ENCODE data around the gene PAX7.

The PAX7 gene

DNA sequence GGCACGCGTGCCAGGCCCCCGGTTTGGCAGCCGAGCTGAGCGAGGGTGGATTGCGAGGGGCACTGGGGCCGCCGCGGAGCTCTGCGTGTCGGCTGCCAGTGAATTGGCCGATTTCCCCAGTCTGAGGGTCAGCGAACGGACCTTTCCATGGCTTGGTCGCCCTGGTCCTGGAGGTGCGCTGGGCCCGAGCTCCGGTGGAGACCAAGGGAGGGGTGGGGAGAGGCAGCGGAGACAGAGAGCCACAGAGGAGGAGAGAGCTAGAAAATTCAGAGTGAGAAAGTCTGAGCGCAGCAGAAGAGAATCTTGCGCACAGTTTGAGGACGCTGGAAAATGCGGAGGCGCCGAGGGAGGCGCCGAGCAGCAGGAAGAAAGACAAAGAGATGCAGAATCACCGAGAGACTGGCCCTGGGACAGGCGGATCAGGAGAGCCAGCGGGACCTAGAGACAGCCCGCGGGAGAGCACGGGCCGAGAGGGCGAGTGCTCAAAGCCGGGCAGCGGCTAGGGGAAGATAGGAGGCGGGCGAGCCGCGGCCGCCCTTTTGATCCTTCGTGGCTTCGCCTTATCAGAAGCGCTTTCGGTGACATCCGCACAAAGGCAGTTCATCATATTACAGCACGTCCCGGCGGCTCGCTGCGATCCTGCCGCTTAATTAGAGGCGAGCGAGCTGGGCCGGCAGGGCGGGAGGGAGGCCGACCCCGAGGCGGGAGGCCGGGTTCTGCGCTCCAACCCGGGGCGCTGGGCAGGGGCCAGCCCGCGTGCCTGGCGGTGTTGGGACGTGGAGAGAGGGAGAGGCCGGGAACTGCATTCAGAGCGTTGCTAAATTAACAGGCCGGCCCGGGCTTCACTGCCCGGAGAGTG is 12.7 kb downstream of the PAX7 start:
- TF ChIP-seq CTCF (conservative IDR thresholded peaks at IDR 0.05; ENCODE audit: low read depth), result no peak
- ChIA-PET POLR2A (ENCODE audit: low non-redundant PET) (no interaction called here), CTCF (interaction anchor here (0.5 to 1.3 kb wide), 4 partner anchors 14 to 467 kb away, joined by 3 to 4 read pairs (median 3); no protein-coding TSS in a partner anchor)
- DNase-seq (ENCODE audit: low spot score), result no peak
- H3K27ac ChIP-seq, result no peak overlapping the region

GRCh38 chr1:18644013-18644399 is 13.4 kb downstream of the PAX7 start:
- POLR2A ChIA-PET (ENCODE audit: low non-redundant PET), result no interaction called here
- no peak overlapping the region for H3K27ac ChIP-seq
- CTCF ChIA-PET, result interaction anchor here (0.5 to 1.3 kb wide), 3 partner anchors 15 to 466 kb away, joined by 3 to 4 read pairs (median 3); no protein-coding TSS in a partner anchor
- no peak for DNase-seq (ENCODE audit: low spot score)
- no peak for TF ChIP-seq CTCF (conservative IDR thresholded peaks at IDR 0.05; ENCODE audit: low read depth)

- CTCF ChIA-PET, result interaction anchor here (0.5 to 1.6 kb wide), 4 partner anchors 15 to 466 kb away, joined by 3 to 8 read pairs (median 3); no protein-coding TSS in a partner anchor
Measured at GRCh38 chr1:18644446-18644845, 13.8 kb downstream of the PAX7 start.

GRCh38 chr1:18644973-18645746 is 14.5 kb downstream of the PAX7 start:
- H3K27ac ChIP-seq, result no peak overlapping the region
- no peak for DNase-seq (ENCODE audit: low spot score)
- CTCF ChIA-PET, result interaction anchor here (0.7 to 1.6 kb wide), 2 partner anchors 48 to 228 kb away, joined by 3 to 8 read pairs; no protein-coding TSS in a partner anchor
- POLR2A ChIA-PET (ENCODE audit: low non-redundant PET), result no interaction called here
- TF ChIP-seq CTCF (conservative IDR thresholded peaks at IDR 0.05; ENCODE audit: low read depth), result no peak

More at GRCh38 chr1:18644446-18644845, 13.8 kb downstream of the PAX7 start:
- H3K27ac ChIP-seq, result no peak overlapping the region
- TF ChIP-seq CTCF (conservative IDR thresholded peaks at IDR 0.05; ENCODE audit: low read depth), result no peak
- POLR2A ChIA-PET (ENCODE audit: low non-redundant PET), result no interaction called here
- no peak for DNase-seq (ENCODE audit: low spot score)

DNA sequence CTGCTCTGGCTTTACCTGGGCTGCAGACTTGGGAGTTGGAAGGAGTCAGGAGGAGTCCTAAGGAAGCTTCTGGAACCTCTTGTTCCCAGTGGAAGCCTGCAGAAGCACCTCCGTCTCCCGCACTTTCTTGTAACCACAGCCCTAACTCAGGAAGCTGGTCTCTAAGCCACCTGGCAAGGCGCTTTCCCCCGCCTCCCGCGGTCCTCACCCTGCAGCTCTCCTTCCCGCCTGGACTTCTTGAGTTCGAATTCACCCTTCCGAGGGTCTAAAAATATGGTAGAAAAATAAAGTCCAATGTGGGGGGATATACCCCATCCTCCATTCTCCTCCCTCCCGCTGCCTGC is 15.1 kb downstream of the PAX7 start:
- no peak overlapping the region for H3K27ac ChIP-seq
- ChIA-PET POLR2A (ENCODE audit: low non-redundant PET) (no interaction called here), CTCF (interaction anchor here (1.6 kb wide), 1 partner anchor 48 kb away, joined by 8 read pairs; no protein-coding TSS in a partner anchor)
- no peak for DNase-seq (ENCODE audit: low spot score)
- TF ChIP-seq CTCF (conservative IDR thresholded peaks at IDR 0.05; ENCODE audit: low read depth), result no peak

DNA sequence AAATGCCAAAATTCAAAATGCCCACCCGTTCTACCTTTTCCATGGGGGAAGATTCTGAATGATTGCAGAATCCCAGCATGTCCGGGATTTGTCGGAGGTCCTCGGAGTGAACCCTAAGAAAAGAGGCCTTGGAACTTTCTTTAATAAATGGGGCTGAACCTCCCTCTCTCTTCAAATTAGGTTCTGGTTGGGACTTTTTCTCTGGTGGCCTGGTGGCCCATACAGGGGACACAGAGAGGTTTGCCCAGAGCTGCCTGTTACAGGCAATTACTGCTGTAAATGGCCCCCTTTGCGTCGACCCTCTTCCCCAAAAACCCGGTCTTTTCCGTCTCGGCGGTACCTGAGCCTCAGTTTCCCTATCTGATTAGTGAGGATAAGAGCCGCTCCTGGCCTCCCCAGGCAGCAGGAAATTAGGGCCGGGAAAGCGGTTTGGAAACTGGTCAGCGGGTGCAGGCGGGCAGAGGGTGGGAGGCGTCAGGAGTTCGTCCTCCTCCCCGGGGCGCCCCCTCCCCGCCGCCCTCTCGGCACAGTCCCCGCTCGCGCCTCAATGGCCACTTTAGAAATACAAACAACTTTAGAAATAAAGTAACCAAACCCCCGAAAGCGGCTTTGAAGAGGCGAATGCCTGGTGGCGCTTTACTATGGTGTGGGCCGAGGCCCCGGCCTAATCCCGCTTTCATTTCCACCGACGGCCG is 15.6 kb downstream of the PAX7 start:
- no peak for TF ChIP-seq CTCF (conservative IDR thresholded peaks at IDR 0.05; ENCODE audit: low read depth)
- DNase-seq (ENCODE audit: low spot score), result no peak
- H3K27ac ChIP-seq, result no peak overlapping the region
- ChIA-PET CTCF (interaction anchor here (1.6 kb wide), 1 partner anchor 49 kb away, joined by 8 read pairs; no protein-coding TSS in a partner anchor), POLR2A (ENCODE audit: low non-redundant PET) (no interaction called here)

Measured in RWPE1 (cell line).